Activated CD4-positive, alpha-beta T cell treated with anti-CD3 and anti-CD28 coated beads, Interleukin-2, amount 10 ng/mL, durations not matched to agents 7 days and 5 days (primary cell): ENCODE results near the gene POLR1B. TPM values are rescaled to one million over a fixed set of nuclear protein-coding genes. Genes with fewer than 3 reads are reported as not detected.

Source experiments
- CTCF ChIA-PET: fragments of 350-600 bp; sonication (Branson Sonifier 250); formaldehyde crosslinking; loops from one replicate; lab custom pipeline; 2021; ENCODE audit warnings: antibody characterized with exemption; lab: Charles Lee
- POLR2A ChIA-PET: fragments of 350-600 bp; sonication (Branson Sonifier 250); formaldehyde crosslinking; loops from one replicate; lab custom pipeline; 2021; ENCODE audit warnings: antibody characterized with exemption; lab: Charles Lee
- DNase-seq: peaks from one replicate; pipeline ENCODE4 v3.0.0-alpha.2; 2020
- H3K27ac Mint-ChIP-seq: one replicate; pipeline ENCODE4 v1.8.0; 2021; ENCODE audit warnings: mild to moderate bottlenecking, moderate library complexity, mixed read lengths
- H3K27me3 Mint-ChIP-seq: one replicate; pipeline ENCODE4 v1.8.0; 2021; ENCODE audit warnings: mixed read lengths
- H3K36me3 Mint-ChIP-seq: one replicate; pipeline ENCODE4 v1.8.0; 2021; ENCODE audit warnings: low read depth, mixed read lengths
- H3K4me1 Mint-ChIP-seq: one replicate; pipeline ENCODE4 v1.8.0; 2021; ENCODE audit warnings: mixed read lengths
- H3K4me3 Mint-ChIP-seq: one replicate; pipeline ENCODE4 v1.8.0; 2021; ENCODE audit warnings: mild to moderate bottlenecking, moderate library complexity, mixed read lengths
- H3K9me3 Mint-ChIP-seq: one replicate; pipeline ENCODE4 v1.8.0; 2021; ENCODE audit warnings: mixed read lengths
- total RNA-seq, 2 experiments: library from RNA; stranded (reverse); gene quantifications; one replicate each; pipeline ENCODE4 v1.2.3, GENCODE V29; 2021

The POLR1B gene
- total RNA-seq, 2 experiments from 2014 or later = 34.6 to 35.2 TPM

DNA sequence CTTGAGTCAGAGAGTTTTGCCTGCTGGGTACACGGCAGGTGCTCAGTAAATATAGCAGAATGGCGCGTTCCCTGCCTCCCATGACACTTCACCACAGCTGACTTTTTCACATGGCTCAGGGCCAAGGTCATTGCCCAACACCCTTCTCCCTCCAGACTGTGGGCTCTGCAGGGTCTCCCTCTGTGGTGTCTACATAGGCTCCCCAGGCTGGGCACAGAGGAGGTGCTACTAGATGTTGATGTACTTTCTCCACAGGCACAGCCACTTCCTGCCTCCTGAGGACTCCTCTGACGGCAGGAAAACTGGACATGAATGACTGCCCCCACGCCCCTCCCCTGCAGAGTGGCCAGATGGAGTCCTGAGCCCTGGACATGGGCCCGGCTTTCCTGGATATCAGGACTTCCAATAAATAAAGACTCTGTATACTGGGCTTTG, 46.4 kb downstream of the POLR1B start:
- Mint-ChIP-seq H3K9me3 (peaks cover under 1% of the 10 kb centered on the region), H3K4me1 (peaks cover 23% of the 10 kb centered on the region), H3K36me3 (peaks cover 24% of the 10 kb centered on the region), H3K27me3 (no peaks in the 10 kb centered on the region), H3K27ac (no peak overlapping the region), H3K4me3 (no peak overlapping the region)
- ChIA-PET CTCF (interaction anchor here (0.6 to 1.5 kb wide), 2 partner anchors 16 to 372 kb away, joined by 3 to 4 read pairs; no protein-coding TSS in a partner anchor), POLR2A (no interaction called here)
- DNase-seq = no peak

- DNase-seq = no peak
- no peaks in the 10 kb centered on the region for H3K9me3 Mint-ChIP-seq
- CTCF ChIA-PET = interaction anchor here (1.1 to 1.2 kb wide), 2 partner anchors 9 to 135 kb away, joined by 3 to 7 read pairs; no protein-coding TSS in a partner anchor
- peaks cover 5% of the 10 kb centered on the region for H3K4me1 Mint-ChIP-seq
- H3K27ac Mint-ChIP-seq = no peak overlapping the region
- POLR2A ChIA-PET = no interaction called here
- H3K4me3 Mint-ChIP-seq = no peak overlapping the region
- no peaks in the 10 kb centered on the region for H3K27me3 Mint-ChIP-seq
- peaks cover 21% of the 10 kb centered on the region for H3K36me3 Mint-ChIP-seq
These were observed 49.1 kb downstream of the POLR1B start for GRCh38 chr2:112591413-112591812.

DNA sequence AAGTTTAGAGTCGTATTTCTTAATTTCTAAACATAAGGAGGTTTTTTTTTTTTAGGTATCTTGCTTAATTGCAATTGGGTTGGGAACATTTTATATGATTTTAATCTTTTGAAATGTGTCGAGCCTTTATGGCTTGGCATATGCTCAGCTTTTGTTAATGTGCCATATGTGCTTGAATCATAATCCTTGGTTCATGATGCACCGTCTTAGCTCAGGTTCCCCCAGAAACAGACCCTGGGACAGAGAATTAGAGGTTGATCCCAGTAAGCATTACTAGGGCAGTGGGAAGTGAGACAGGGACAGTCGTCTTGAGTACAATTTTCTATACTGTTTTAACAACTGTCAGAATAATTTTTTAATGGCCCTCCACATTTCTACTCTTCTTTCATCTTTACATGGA, 51.5 kb downstream of the POLR1B start:
- Mint-ChIP-seq H3K4me1 (no peaks in the 10 kb centered on the region), H3K27ac (no peak overlapping the region), H3K9me3 (peaks cover 3% of the 10 kb centered on the region), H3K36me3 (peaks cover 7% of the 10 kb centered on the region), H3K27me3 (no peaks in the 10 kb centered on the region), H3K4me3 (no peak overlapping the region)
- ChIA-PET POLR2A (interaction anchor here (0.6 kb wide), 1 partner anchor 127 kb away, joined by 3 read pairs; no protein-coding TSS in a partner anchor), CTCF (interaction anchor here (1.2 kb wide), 1 partner anchor 8 kb away, joined by 5 read pairs; no protein-coding TSS in a partner anchor)
- no peak for DNase-seq

GRCh38 chr2:112597537-112598322, 55.5 kb downstream of the POLR1B start:
- peaks cover 2% of the 10 kb centered on the region for H3K36me3 Mint-ChIP-seq
- ChIA-PET POLR2A (interaction anchor here (0.6 kb wide), 1 partner anchor 27 kb away, joined by 8 read pairs; no protein-coding TSS in a partner anchor), CTCF (interaction anchor here (0.5 to 1.4 kb wide), 6 partner anchors 10 to 136 kb away, joined by 3 to 7 read pairs (median 3); partner anchors contain the start of gene CHCHD5)
- no peak for DNase-seq
- no peak overlapping the region for H3K4me3 Mint-ChIP-seq
- peak overlapping the region; percentile 36 for H3K27ac Mint-ChIP-seq
- H3K9me3 Mint-ChIP-seq = peaks cover 3% of the 10 kb centered on the region
- peaks cover 8% of the 10 kb centered on the region for H3K4me1 Mint-ChIP-seq
- H3K27me3 Mint-ChIP-seq = no peaks in the 10 kb centered on the region

GRCh38 chr2:112600634-112601033, 58.4 kb downstream of the POLR1B start:
- no peak overlapping the region for H3K4me3 Mint-ChIP-seq
- DNase-seq = no peak
- no peak overlapping the region for H3K27ac Mint-ChIP-seq
- H3K9me3 Mint-ChIP-seq = peaks cover 3% of the 10 kb centered on the region
- H3K4me1 Mint-ChIP-seq = peaks cover 8% of the 10 kb centered on the region
- no peaks in the 10 kb centered on the region for H3K27me3 Mint-ChIP-seq
- H3K36me3 Mint-ChIP-seq = no peaks in the 10 kb centered on the region
- ChIA-PET POLR2A (no interaction called here), CTCF (interaction anchor here (0.5 to 5.2 kb wide), 11 partner anchors 9 to 264 kb away, joined by 3 to 62 read pairs (median 4); partner anchors contain the start of gene CHCHD5)

GRCh38 chr2:112601754-112602153, 59.5 kb downstream of the POLR1B start:
- ChIA-PET CTCF (interaction anchor here (0.6 to 5.2 kb wide), 3 partner anchors 10 to 376 kb away, joined by 3 to 62 read pairs (median 7); no protein-coding TSS in a partner anchor), POLR2A (no interaction called here)
- Mint-ChIP-seq H3K4me3 (no peak overlapping the region), H3K27ac (no peak overlapping the region), H3K27me3 (no peaks in the 10 kb centered on the region), H3K4me1 (peaks cover 8% of the 10 kb centered on the region), H3K36me3 (no peaks in the 10 kb centered on the region), H3K9me3 (peaks cover 3% of the 10 kb centered on the region)
- no peak for DNase-seq

DNA sequence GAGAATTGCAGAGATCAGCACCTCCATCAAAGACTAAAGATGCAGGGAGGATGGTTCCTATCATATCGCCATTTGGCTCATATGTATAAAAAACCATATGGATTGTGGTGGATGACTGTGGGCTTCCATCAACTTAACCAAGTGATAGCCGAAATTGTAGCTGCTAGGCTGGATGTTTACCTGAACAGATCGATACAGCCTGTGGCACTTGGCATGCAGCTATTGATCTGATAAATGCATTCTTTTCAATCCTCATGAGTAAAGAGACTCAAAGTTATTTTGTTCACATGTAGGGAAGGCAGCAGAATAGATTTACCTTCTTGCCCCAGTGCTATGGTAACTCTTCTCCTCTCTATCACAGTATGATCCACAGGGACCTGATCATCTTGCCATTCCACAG, 60.7 kb downstream of the POLR1B start:
- Mint-ChIP-seq H3K36me3 (no peaks in the 10 kb centered on the region), H3K27ac (no peak overlapping the region), H3K4me1 (peaks cover 8% of the 10 kb centered on the region), H3K9me3 (no peaks in the 10 kb centered on the region), H3K27me3 (no peaks in the 10 kb centered on the region), H3K4me3 (no peak overlapping the region)
- DNase-seq = no peak
- CTCF ChIA-PET = interaction anchor here (0.6 to 5.2 kb wide), 4 partner anchors 19 to 1876 kb away, joined by 3 to 62 read pairs (median 3); no protein-coding TSS in a partner anchor
- POLR2A ChIA-PET = no interaction called here

DNA sequence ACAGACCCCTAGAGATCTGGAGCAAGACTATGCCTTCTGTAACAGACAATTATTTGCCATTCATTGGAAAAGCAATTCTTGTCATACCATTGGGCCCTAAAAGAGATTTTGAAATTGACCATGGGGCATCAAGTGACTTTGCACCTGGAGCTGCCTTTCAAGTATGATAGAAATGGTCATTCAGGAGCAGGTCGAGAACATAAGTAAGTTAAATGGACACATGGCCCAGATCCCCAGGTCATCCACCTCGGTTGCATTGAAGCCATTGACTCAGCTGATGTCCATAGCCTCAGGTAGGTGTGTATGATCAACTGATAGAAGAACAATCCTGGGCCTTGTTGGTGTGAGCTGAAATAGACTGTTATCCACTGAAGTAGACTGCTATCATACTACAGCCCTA, 61.5 kb downstream of the POLR1B start:
- POLR2A ChIA-PET = no interaction called here
- peak overlapping the region; percentile 43 for H3K27ac Mint-ChIP-seq

GRCh38 chr2:112604952-112605351, 62.7 kb downstream of the POLR1B start:
- Mint-ChIP-seq H3K4me3 (no peak overlapping the region), H3K9me3 (peaks cover 1% of the 10 kb centered on the region), H3K36me3 (peaks cover 6% of the 10 kb centered on the region), H3K4me1 (peaks cover 6% of the 10 kb centered on the region), H3K27me3 (peaks cover under 1% of the 10 kb centered on the region), H3K27ac (no peak overlapping the region)
- ChIA-PET POLR2A (no interaction called here), CTCF (interaction anchor here (1.0 to 1.6 kb wide), 4 partner anchors 17 to 337 kb away, joined by 3 to 7 read pairs (median 4); no protein-coding TSS in a partner anchor)
- no peak for DNase-seq

More for the DNA sequence above, 61.5 kb downstream of the POLR1B start:
- Mint-ChIP-seq H3K27me3 (no peaks in the 10 kb centered on the region), H3K4me3 (no peak overlapping the region), H3K4me1 (peaks cover 8% of the 10 kb centered on the region), H3K9me3 (no peaks in the 10 kb centered on the region), H3K36me3 (no peaks in the 10 kb centered on the region)
- CTCF ChIA-PET = interaction anchor here (1.0 to 1.5 kb wide), 2 partner anchors 9 to 87 kb away, joined by 4 to 7 read pairs; no protein-coding TSS in a partner anchor
- no peak for DNase-seq

DNA sequence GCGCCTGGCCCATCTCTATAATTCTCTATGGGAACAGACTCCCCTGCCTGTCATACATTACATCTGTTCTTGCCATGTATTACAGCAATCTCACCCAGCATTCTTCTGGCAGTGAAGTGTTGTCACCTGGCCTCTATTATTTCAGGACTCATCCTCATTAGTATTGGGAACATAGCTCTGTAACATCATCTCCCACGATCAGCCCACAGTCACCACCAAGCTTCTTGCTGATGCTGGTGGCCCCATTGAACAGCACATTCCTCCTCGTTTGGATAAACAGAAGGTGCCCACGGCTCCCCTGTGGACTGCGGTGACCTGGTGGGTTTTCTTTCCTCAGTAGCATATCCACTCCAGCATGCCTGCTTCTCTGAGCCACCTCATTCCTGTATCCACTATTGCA, 63.7 kb downstream of the POLR1B start:
- Mint-ChIP-seq H3K27ac (no peak overlapping the region), H3K36me3 (peaks cover 11% of the 10 kb centered on the region), H3K9me3 (peaks cover 2% of the 10 kb centered on the region), H3K4me1 (no peaks in the 10 kb centered on the region), H3K4me3 (no peak overlapping the region), H3K27me3 (peaks cover 10% of the 10 kb centered on the region)
- CTCF ChIA-PET = interaction anchor here (1.0 to 1.6 kb wide), 3 partner anchors 17 to 336 kb away, joined by 3 read pairs; no protein-coding TSS in a partner anchor
- no peak for DNase-seq
- POLR2A ChIA-PET = no interaction called here

GRCh38 chr2:112606547-112606946, 64.3 kb downstream of the POLR1B start:
- ChIA-PET CTCF (interaction anchor here (1.0 kb wide), 1 partner anchor 18 kb away, joined by 3 read pairs; no protein-coding TSS in a partner anchor), POLR2A (no interaction called here)
- H3K27me3 Mint-ChIP-seq = peaks cover 17% of the 10 kb centered on the region
- peaks cover 11% of the 10 kb centered on the region for H3K36me3 Mint-ChIP-seq
- DNase-seq = no peak
- peaks cover 2% of the 10 kb centered on the region for H3K9me3 Mint-ChIP-seq
- H3K27ac Mint-ChIP-seq = no peak overlapping the region
- H3K4me3 Mint-ChIP-seq = no peak overlapping the region
- H3K4me1 Mint-ChIP-seq = no peaks in the 10 kb centered on the region

GRCh38 chr2:112607680-112608438, 65.6 kb downstream of the POLR1B start:
- no peak overlapping the region for H3K27ac Mint-ChIP-seq
- H3K36me3 Mint-ChIP-seq = peaks cover 11% of the 10 kb centered on the region
- ChIA-PET CTCF (interaction anchor here (0.6 to 1.5 kb wide), 3 partner anchors 10 to 585 kb away, joined by 4 to 7 read pairs (median 4); no protein-coding TSS in a partner anchor), POLR2A (no interaction called here)
- peaks cover 24% of the 10 kb centered on the region for H3K27me3 Mint-ChIP-seq
- H3K9me3 Mint-ChIP-seq = peaks cover 2% of the 10 kb centered on the region
- no peak overlapping the region for H3K4me3 Mint-ChIP-seq
- H3K4me1 Mint-ChIP-seq = no peaks in the 10 kb centered on the region
- DNase-seq = no peak
